Dendritic cell treated with granulocyte-macrophage colony-stimulating factor and Interleukin-4, amounts not matched to agents 40 ng/mL and 50 ng/mL, for 4 days (primary cell): ENCODE results near the gene BMX.

Source experiments
- H3K27ac Mint-ChIP-seq: one replicate; pipeline ENCODE4 v1.8.0; 2022; ENCODE audit warnings: mild to moderate bottlenecking, mixed read lengths
- H3K27me3 Mint-ChIP-seq: one replicate; pipeline ENCODE4 v1.8.0; 2022; ENCODE audit warnings: mild to moderate bottlenecking, mixed read lengths
- H3K36me3 Mint-ChIP-seq: one replicate; pipeline ENCODE4 v1.8.0; 2022; ENCODE audit warnings: low read depth, mixed read lengths
- H3K4me1 Mint-ChIP-seq: one replicate; pipeline ENCODE4 v1.8.0; 2022; ENCODE audit warnings: low read depth, mixed read lengths
- H3K4me3 Mint-ChIP-seq: one replicate; pipeline ENCODE4 v1.8.0; 2022; ENCODE audit warnings: mild to moderate bottlenecking, moderate library complexity, mixed read lengths
- H3K9me3 Mint-ChIP-seq: one replicate; pipeline ENCODE4 v1.8.0; 2022; ENCODE audit warnings: mixed read lengths
- intact Hi-C: fragments of 100-400 bp; cut with micrococcal nuclease; formaldehyde crosslinking; loops from one replicate; pipeline ENCODE4 v1.15.0; 2022

BMX gene

DNA sequence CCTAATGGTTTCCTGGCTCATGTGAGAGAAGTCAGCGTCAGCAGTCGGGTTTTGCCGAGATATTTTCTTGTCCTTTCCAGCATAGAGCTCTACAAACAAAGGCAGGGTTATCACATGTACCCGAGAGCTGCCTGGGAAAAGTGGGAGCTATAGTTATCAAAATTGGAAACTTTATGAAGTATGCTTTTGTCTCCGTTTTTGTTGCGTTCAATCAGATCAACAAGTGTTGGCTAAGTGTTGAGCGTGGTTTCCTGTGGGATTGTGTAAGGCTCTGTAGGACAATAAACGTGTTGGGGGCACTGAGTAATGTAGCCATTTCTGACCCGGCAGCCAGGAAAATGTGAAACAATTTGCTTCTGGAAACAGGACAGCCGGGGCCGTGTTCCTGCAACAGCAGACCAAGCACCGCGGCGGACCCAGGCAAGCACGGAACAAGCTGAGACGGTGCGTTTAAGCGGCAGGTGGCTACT is at the start of gene BMX:
BMX (plus strand) TSS at position 311 of the 470 bp plus-strand sequence. CDS start 7,547 bp downstream, outside the sequence.
- Mint-ChIP-seq H3K4me1 (peaks cover 6% of the 10 kb centered on the region), H3K27ac (no peak within 1 kb of the TSS), H3K36me3 (no peaks in the 10 kb centered on the region), H3K4me3 (no peak within 1 kb of the TSS), H3K27me3 (no peaks in the 10 kb centered on the region), H3K9me3 (no peaks in the 10 kb centered on the region)
- intact Hi-C loops = no loop called here

- Mint-ChIP-seq H3K4me1 (no peaks in the 10 kb centered on the region), H3K9me3 (no peaks in the 10 kb centered on the region), H3K27me3 (no peaks in the 10 kb centered on the region), H3K27ac (no peak overlapping the region), H3K4me3 (no peak overlapping the region), H3K36me3 (no peaks in the 10 kb centered on the region)
- intact Hi-C loops = no loop called here
Observed at GRCh38 chrX:15451913-15452312, 48.7 kb upstream of the BMX start.

GRCh38 chrX:15464704-15465103 is 35.9 kb upstream of the BMX start:
- H3K27me3 Mint-ChIP-seq = no peaks in the 10 kb centered on the region
- no peaks in the 10 kb centered on the region for H3K9me3 Mint-ChIP-seq
- H3K27ac Mint-ChIP-seq = no peak overlapping the region
- no peaks in the 10 kb centered on the region for H3K36me3 Mint-ChIP-seq
- H3K4me3 Mint-ChIP-seq = no peak overlapping the region
- no peaks in the 10 kb centered on the region for H3K4me1 Mint-ChIP-seq
- intact Hi-C loops = no loop called here

GRCh38 chrX:15465347-15465746 is 35.3 kb upstream of the BMX start:
- Mint-ChIP-seq H3K27me3 (no peaks in the 10 kb centered on the region), H3K9me3 (no peaks in the 10 kb centered on the region), H3K4me3 (no peak overlapping the region), H3K36me3 (no peaks in the 10 kb centered on the region), H3K4me1 (no peaks in the 10 kb centered on the region), H3K27ac (no peak overlapping the region)
- intact Hi-C loops = no loop called here

GRCh38 chrX:15465896-15466651 is 34.5 kb upstream of the BMX start:
- intact Hi-C loops = no loop called here
- H3K9me3 Mint-ChIP-seq = no peaks in the 10 kb centered on the region

GRCh38 chrX:15468036-15468435 is 32.6 kb upstream of the BMX start:
- intact Hi-C loops = loop anchor here (1.0 to 2.0 kb wide), 2 partner anchors 119 to 167 kb away; no protein-coding TSS in a partner anchor
- Mint-ChIP-seq H3K27ac (no peak overlapping the region), H3K9me3 (no peaks in the 10 kb centered on the region), H3K4me3 (no peak overlapping the region), H3K27me3 (no peaks in the 10 kb centered on the region), H3K4me1 (no peaks in the 10 kb centered on the region), H3K36me3 (no peaks in the 10 kb centered on the region)

More at GRCh38 chrX:15465896-15466651, 34.5 kb upstream of the BMX start:
- Mint-ChIP-seq H3K36me3 (no peaks in the 10 kb centered on the region), H3K4me1 (no peaks in the 10 kb centered on the region), H3K27me3 (no peaks in the 10 kb centered on the region), H3K4me3 (no peak overlapping the region), H3K27ac (no peak overlapping the region)

DNA sequence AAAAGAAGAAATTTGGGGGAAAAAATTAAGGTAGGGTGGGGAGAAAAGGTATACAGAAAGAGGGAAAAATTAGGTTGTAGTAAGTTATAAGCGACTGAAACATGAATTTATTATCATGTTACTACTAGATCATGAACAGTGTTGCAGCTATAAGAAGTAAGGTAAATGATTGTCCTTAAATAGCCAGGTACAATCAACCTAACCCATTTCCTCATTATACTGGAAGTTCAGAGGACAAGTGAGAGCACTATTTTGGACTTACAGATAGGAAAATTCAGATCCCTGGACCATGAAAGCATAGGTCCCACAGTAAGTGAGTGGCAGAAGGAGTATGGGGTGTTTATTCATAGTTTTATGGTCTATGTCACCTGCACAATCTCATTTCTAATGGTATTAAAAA is 31.0 kb upstream of the BMX start:
- Mint-ChIP-seq H3K36me3 (no peaks in the 10 kb centered on the region), H3K9me3 (no peaks in the 10 kb centered on the region), H3K27ac (no peak overlapping the region), H3K4me3 (no peak overlapping the region), H3K4me1 (no peaks in the 10 kb centered on the region), H3K27me3 (no peaks in the 10 kb centered on the region)
- intact Hi-C loops = loop anchor here (2.0 to 10.0 kb wide), 2 partner anchors 169 to 1225 kb away; no protein-coding TSS in a partner anchor

DNA sequence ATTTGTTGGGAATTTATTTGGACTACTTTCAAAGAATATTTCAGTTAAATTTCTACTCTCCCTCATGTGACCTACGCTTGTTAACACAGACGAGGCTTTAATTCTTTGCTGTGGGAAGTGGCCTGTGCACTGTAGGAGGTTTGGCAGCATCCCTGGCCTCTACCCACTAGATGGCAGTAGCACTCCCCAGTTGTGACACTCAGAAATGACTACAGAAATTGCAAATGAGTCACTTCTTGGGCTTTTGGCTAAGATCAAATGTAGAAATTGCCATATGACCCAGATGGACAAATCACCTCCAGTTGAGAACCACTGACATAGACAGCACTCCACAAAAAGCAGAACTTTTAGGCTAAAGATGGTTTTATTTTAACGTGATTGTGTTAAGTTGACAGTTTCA is 29.6 kb upstream of the BMX start:
- H3K9me3 Mint-ChIP-seq = no peaks in the 10 kb centered on the region
- no peaks in the 10 kb centered on the region for H3K27me3 Mint-ChIP-seq
- H3K36me3 Mint-ChIP-seq = no peaks in the 10 kb centered on the region
- H3K4me1 Mint-ChIP-seq = no peaks in the 10 kb centered on the region
- H3K27ac Mint-ChIP-seq = no peak overlapping the region
- no peak overlapping the region for H3K4me3 Mint-ChIP-seq
- intact Hi-C loops = loop anchor here (1.0 to 10.0 kb wide), 2 partner anchors 94 to 1224 kb away; no protein-coding TSS in a partner anchor

DNA sequence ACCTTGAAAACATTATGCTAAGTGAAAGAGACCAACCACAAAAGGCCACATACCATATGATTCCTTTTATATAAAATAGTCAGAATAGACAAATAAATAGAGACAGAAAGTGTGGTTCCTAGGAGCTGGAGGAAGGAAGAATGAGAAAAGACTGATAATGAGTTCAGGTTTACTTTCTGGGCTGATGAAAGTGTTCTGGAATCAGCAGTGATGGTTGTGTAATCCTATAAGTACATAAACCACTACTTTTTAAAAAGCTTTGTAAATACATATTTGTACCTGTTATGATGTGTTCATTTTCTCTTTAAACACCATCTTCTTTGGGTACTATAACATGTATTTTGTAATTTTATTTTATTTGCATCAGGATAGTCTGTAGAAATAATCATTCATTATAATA is 28.1 kb upstream of the BMX start:
- Mint-ChIP-seq H3K36me3 (no peaks in the 10 kb centered on the region), H3K4me3 (no peak overlapping the region), H3K27me3 (no peaks in the 10 kb centered on the region), H3K4me1 (no peaks in the 10 kb centered on the region), H3K9me3 (no peaks in the 10 kb centered on the region), H3K27ac (no peak overlapping the region)
- intact Hi-C loops = loop anchor here (10.0 kb wide), 1 partner anchor 1222 kb away; no protein-coding TSS in a partner anchor

DNA sequence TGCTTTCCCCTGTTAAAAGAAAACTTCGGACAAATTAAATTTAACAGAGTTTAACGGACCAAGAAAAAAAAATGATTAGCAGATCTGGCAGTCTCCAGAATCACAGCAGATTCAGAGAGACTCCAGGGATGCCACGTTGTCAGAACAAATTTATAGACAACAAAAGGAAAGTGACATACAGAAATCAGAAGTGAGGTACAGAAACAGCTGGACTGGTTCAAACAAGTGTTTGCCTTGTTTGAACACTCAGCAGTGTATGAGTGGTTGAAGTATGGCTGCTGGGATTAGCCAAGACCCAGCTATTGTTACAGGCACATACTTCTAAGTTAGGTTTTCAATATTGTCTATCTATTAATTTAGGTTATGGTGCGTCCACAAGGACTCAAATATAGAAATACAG is 26.6 kb upstream of the BMX start:
- Mint-ChIP-seq H3K9me3 (no peaks in the 10 kb centered on the region), H3K36me3 (peaks cover 9% of the 10 kb centered on the region), H3K27me3 (peaks cover 1% of the 10 kb centered on the region), H3K27ac (no peak overlapping the region), H3K4me3 (no peak overlapping the region), H3K4me1 (peaks cover 7% of the 10 kb centered on the region)
- intact Hi-C loops = loop anchor here (10.0 kb wide), 1 partner anchor 1221 kb away; no protein-coding TSS in a partner anchor

DNA sequence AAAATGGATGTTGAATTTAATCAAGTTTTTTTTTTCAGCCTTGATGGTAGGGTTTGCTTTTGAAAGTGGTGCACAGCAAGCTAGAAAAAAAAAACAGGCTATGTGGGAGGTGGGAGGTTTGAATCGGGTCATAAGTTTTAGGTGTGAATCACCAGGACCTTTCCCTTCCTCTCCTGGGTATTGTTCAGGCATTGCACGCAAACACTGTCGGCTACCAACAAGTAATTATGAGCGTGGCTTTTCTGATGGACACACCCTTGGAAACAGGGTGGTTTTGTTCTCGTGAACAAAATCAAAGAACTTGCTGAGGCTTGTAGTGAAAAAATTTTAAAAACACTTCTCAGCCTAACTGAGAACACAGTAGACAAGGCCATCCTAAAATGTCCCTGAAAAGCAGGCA is 25.6 kb upstream of the BMX start:
- Mint-ChIP-seq H3K27me3 (peaks cover 1% of the 10 kb centered on the region), H3K27ac (no peak overlapping the region), H3K4me1 (peaks cover 7% of the 10 kb centered on the region), H3K4me3 (no peak overlapping the region), H3K36me3 (peaks cover 9% of the 10 kb centered on the region), H3K9me3 (no peaks in the 10 kb centered on the region)
- intact Hi-C loops = loop anchor here (10.0 kb wide), 1 partner anchor 1220 kb away; no protein-coding TSS in a partner anchor

GRCh38 chrX:15475486-15475885 is 25.1 kb upstream of the BMX start:
- H3K9me3 Mint-ChIP-seq = no peaks in the 10 kb centered on the region
- no peak overlapping the region for H3K27ac Mint-ChIP-seq
- H3K27me3 Mint-ChIP-seq = peaks cover 1% of the 10 kb centered on the region
- peaks cover 9% of the 10 kb centered on the region for H3K36me3 Mint-ChIP-seq
- no peak overlapping the region for H3K4me3 Mint-ChIP-seq
- intact Hi-C loops = loop anchor here (10.0 kb wide), 1 partner anchor 1219 kb away; no protein-coding TSS in a partner anchor
- peaks cover 7% of the 10 kb centered on the region for H3K4me1 Mint-ChIP-seq

- Mint-ChIP-seq H3K27ac (no peak overlapping the region), H3K9me3 (no peaks in the 10 kb centered on the region), H3K4me1 (no peaks in the 10 kb centered on the region), H3K27me3 (no peaks in the 10 kb centered on the region), H3K4me3 (no peak overlapping the region), H3K36me3 (peaks cover under 1% of the 10 kb centered on the region)
- intact Hi-C loops = no loop called here
Observed at GRCh38 chrX:15483891-15484290, 16.7 kb upstream of the BMX start.

DNA sequence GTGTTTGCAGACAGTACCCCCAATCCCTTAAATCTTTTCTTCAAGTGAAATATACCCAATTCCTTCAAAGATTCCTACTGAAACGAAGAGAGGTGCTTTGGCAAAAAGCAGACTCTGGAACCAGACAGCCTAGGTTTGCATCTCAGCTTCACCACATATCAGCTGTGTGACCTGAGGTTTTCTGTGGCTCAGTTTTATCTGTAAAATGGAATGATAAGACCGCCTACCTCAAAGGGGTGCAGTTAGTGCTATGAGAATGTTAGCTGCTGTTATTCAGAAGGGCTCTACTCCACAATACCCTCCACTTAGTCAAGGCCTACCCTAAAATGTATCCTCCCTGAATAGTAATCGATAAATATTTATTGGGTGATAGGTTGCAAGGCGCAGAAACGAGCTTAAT is 8.1 kb upstream of the BMX start:
- H3K27me3 Mint-ChIP-seq = peaks cover 4% of the 10 kb centered on the region

More for the DNA sequence above, 8.1 kb upstream of the BMX start:
- peaks cover 5% of the 10 kb centered on the region for H3K36me3 Mint-ChIP-seq
- no peaks in the 10 kb centered on the region for H3K9me3 Mint-ChIP-seq
- H3K4me3 Mint-ChIP-seq = no peak overlapping the region
- intact Hi-C loops = no loop called here
- H3K27ac Mint-ChIP-seq = no peak overlapping the region
- H3K4me1 Mint-ChIP-seq = peaks cover 21% of the 10 kb centered on the region
